SJCRH30 (cell line): ENCODE measurements around the gene DNASE1L2. TPM values are rescaled to one million over a fixed set of nuclear protein-coding genes. Genes with fewer than 3 reads are reported as not detected.
"Not testable (repeated sequence)": the region's sequence is repeated elsewhere in the genome, so short reads cannot be mapped to it uniquely, and the experiment has no call there.

Experiments
- DNase-seq, 2 experiments: peaks; one replicate each; pipeline ENCODE4 v3.0.0-alpha.2; 2015 to 2020
- H3K27ac ChIP-seq: fragments of 250-450 bp; sonication (Bioruptor Pico); 2 replicates; pipeline ENCODE4 v1.5.1; 2020; ENCODE audit warnings: mild to moderate bottlenecking, moderate library complexity
- H3K27me3 ChIP-seq: fragments of 250-450 bp; sonication (Bioruptor Pico); 2 replicates; pipeline ENCODE4 v1.5.1; 2020; ENCODE audit warnings: mild to moderate bottlenecking, moderate library complexity
- H3K36me3 ChIP-seq: fragments of 250-450 bp; sonication (Bioruptor Pico); 2 replicates; pipeline ENCODE4 v1.5.1; 2020; ENCODE audit warnings: mild to moderate bottlenecking, moderate library complexity
- H3K4me1 ChIP-seq: fragments of 250-450 bp; sonication (Bioruptor Pico); 2 replicates; pipeline ENCODE4 v1.5.1; 2020; ENCODE audit warnings: mild to moderate bottlenecking, moderate library complexity
- H3K4me3 ChIP-seq: fragments of 250-450 bp; sonication (Bioruptor Pico); 2 replicates; pipeline ENCODE4 v1.5.1; 2020; ENCODE audit warnings: mild to moderate bottlenecking, moderate library complexity
- H3K9me3 ChIP-seq: fragments of 250-450 bp; sonication (Bioruptor Pico); replicated peaks from 2 replicates; pipeline ENCODE4 v1.5.1; 2020; ENCODE audit warnings: mild to moderate bottlenecking, moderate library complexity
- total RNA-seq: library from RNA; depleted of rRNA; stranded (reverse); fragments of >200 nt; shearing (Covaris generic); gene quantifications from 2 replicates; pipeline ENCODE4 v1.2.3, GENCODE V29; 2014

DNASE1L2 gene
- total RNA-seq, 1 experiment from 2014 or later = 1.7 TPM

GRCh38 chr16:2253293-2253692 is 17.0 kb downstream of the DNASE1L2 start:
- H3K4me3 ChIP-seq = no peak overlapping the region
- no peak for DNase-seq
- no peak overlapping the region for H3K27ac ChIP-seq
- no peaks in the 10 kb centered on the region for H3K27me3 ChIP-seq
- H3K9me3 ChIP-seq = no peaks in the 10 kb centered on the region
- H3K4me1 ChIP-seq = peaks cover 7% of the 10 kb centered on the region; the same call in 1 of the 2 replicates
- H3K36me3 ChIP-seq = peaks cover 57% of the 10 kb centered on the region

GRCh38 chr16:2256531-2257140 is 20.4 kb downstream of the DNASE1L2 start:
- no peak overlapping the region for H3K4me3 ChIP-seq
- H3K36me3 ChIP-seq = peaks cover 88% of the 10 kb centered on the region
- H3K27me3 ChIP-seq = no peaks in the 10 kb centered on the region
- H3K9me3 ChIP-seq = no peaks in the 10 kb centered on the region
- DNase-seq = no peak
- H3K27ac ChIP-seq = no peak overlapping the region
- H3K4me1 ChIP-seq = peaks cover 7% of the 10 kb centered on the region; the same call in 1 of the 2 replicates

GRCh38 chr16:2257726-2258125 is 21.5 kb downstream of the DNASE1L2 start:
- H3K27me3 ChIP-seq = no peaks in the 10 kb centered on the region
- no peaks in the 10 kb centered on the region for H3K4me1 ChIP-seq
- H3K36me3 ChIP-seq = peaks cover 89% of the 10 kb centered on the region
- H3K9me3 ChIP-seq = no peaks in the 10 kb centered on the region
- no peak overlapping the region for H3K4me3 ChIP-seq
- DNase-seq = no peak
- no peak overlapping the region for H3K27ac ChIP-seq

- H3K27me3 ChIP-seq, DNase-seq, H3K4me3 ChIP-seq, H3K4me1 ChIP-seq, H3K9me3 ChIP-seq, H3K27ac ChIP-seq: not testable (repeated sequence)
- H3K36me3 ChIP-seq = peaks cover 94% of the 10 kb centered on the region
These were observed 22.3 kb downstream of the DNASE1L2 start for GRCh38 chr16:2258530-2258929.

GRCh38 chr16:2260250-2260649 is 24.0 kb downstream of the DNASE1L2 start:
- DNase-seq = no peak
- Histone ChIP-seq H3K9me3 (no peaks in the 10 kb centered on the region), H3K27me3 (no peaks in the 10 kb centered on the region), H3K4me3 (no peak overlapping the region), H3K27ac (no peak overlapping the region), H3K36me3 (peaks cover 96% of the 10 kb centered on the region), H3K4me1 (no peaks in the 10 kb centered on the region)

GRCh38 chr16:2263026-2263425 is 26.8 kb downstream of the DNASE1L2 start:
- not testable (repeated sequence) for H3K4me3 ChIP-seq, H3K4me1 ChIP-seq, H3K27ac ChIP-seq, H3K9me3 ChIP-seq, H3K27me3 ChIP-seq, DNase-seq
- H3K36me3 ChIP-seq = peaks cover 75% of the 10 kb centered on the region

- H3K9me3 ChIP-seq, H3K27me3 ChIP-seq, DNase-seq, H3K4me1 ChIP-seq: not testable (repeated sequence)
- H3K27ac ChIP-seq = peak overlapping the region; percentile 97; the same call in 1 of the 2 replicates
- H3K4me3 ChIP-seq = peak overlapping the region; percentile 80
- peaks cover 38% of the 10 kb centered on the region for H3K36me3 ChIP-seq
These were observed 30.6 kb downstream of the DNASE1L2 start for GRCh38 chr16:2266887-2267286.

- not testable (repeated sequence) for DNase-seq, H3K4me1 ChIP-seq, H3K9me3 ChIP-seq, H3K27me3 ChIP-seq
- Histone ChIP-seq H3K27ac (peak overlapping the region; percentile 97), H3K4me3 (peak overlapping the region; percentile 80), H3K36me3 (peaks cover 32% of the 10 kb centered on the region)
These were observed 31.3 kb downstream of the DNASE1L2 start for GRCh38 chr16:2267505-2267912.

- Histone ChIP-seq H3K36me3 (peaks cover 26% of the 10 kb centered on the region), H3K27me3 (no peaks in the 10 kb centered on the region), H3K4me1 (peaks cover 7% of the 10 kb centered on the region; the same call in 1 of the 2 replicates), H3K27ac (peak within 1 kb of the TSS; percentile 97), H3K4me3 (peak within 1 kb of the TSS; percentile 80), H3K9me3 (no peaks in the 10 kb centered on the region)
- peak; percentile 94 to 96 for DNase-seq
These were observed 31.8 kb downstream of the DNASE1L2 start, which contains the start of gene RNPS1 for GRCh38 chr16:2267913-2268666. Gene RNPS1, minus strand, starts transcription at chr16:2268126. Its CDS starts 3,483 bp downstream, at chr16:2264643.

- Histone ChIP-seq H3K4me1 (peaks cover 7% of the 10 kb centered on the region; the same call in 1 of the 2 replicates), H3K4me3 (no peak overlapping the region)
- DNase-seq = no peak
These were observed 33.8 kb downstream of the DNASE1L2 start for GRCh38 chr16:2270070-2270462.

GRCh38 chr16:2270588-2271470 is 34.6 kb downstream of the DNASE1L2 start:
- H3K4me3 ChIP-seq = no peak overlapping the region
- no peaks in the 10 kb centered on the region for H3K9me3 ChIP-seq
- no peak overlapping the region for H3K27ac ChIP-seq
- DNase-seq = no peak
- peaks cover 6% of the 10 kb centered on the region; the same call in 1 of the 2 replicates for H3K4me1 ChIP-seq
- no peaks in the 10 kb centered on the region for H3K27me3 ChIP-seq
- H3K36me3 ChIP-seq = peaks cover 2% of the 10 kb centered on the region; the same call in 1 of the 2 replicates

More at GRCh38 chr16:2270070-2270462, 33.8 kb downstream of the DNASE1L2 start:
- Histone ChIP-seq H3K27ac (no peak overlapping the region), H3K27me3 (no peaks in the 10 kb centered on the region), H3K36me3 (peaks cover 8% of the 10 kb centered on the region; the same call in 1 of the 2 replicates), H3K9me3 (no peaks in the 10 kb centered on the region)

- Histone ChIP-seq H3K27ac (no peak overlapping the region), H3K36me3 (no peaks in the 10 kb centered on the region), H3K27me3 (no peaks in the 10 kb centered on the region), H3K4me1 (peaks cover 4% of the 10 kb centered on the region; the same call in 1 of the 2 replicates), H3K9me3 (no peaks in the 10 kb centered on the region), H3K4me3 (no peak overlapping the region)
- DNase-seq = no peak
These were observed 35.7 kb downstream of the DNASE1L2 start for GRCh38 chr16:2271848-2272461.

GRCh38 chr16:2273484-2273883 is 37.2 kb downstream of the DNASE1L2 start:
- Histone ChIP-seq H3K27me3 (no peaks in the 10 kb centered on the region), H3K4me1 (peaks cover 4% of the 10 kb centered on the region; the same call in 1 of the 2 replicates), H3K4me3 (no peak overlapping the region), H3K9me3 (no peaks in the 10 kb centered on the region), H3K27ac (no peak overlapping the region), H3K36me3 (no peaks in the 10 kb centered on the region)
- DNase-seq = no peak

GRCh38 chr16:2273931-2274330 is 37.7 kb downstream of the DNASE1L2 start:
- no peak overlapping the region for H3K4me3 ChIP-seq
- peaks cover 4% of the 10 kb centered on the region; the same call in 1 of the 2 replicates for H3K4me1 ChIP-seq
- no peaks in the 10 kb centered on the region for H3K36me3 ChIP-seq
- no peaks in the 10 kb centered on the region for H3K27me3 ChIP-seq
- no peak for DNase-seq
- no peak overlapping the region for H3K27ac ChIP-seq
- no peaks in the 10 kb centered on the region for H3K9me3 ChIP-seq
